DMS114 treated with DMSO at 0.1 percent for 48 hours (cell line): ENCODE measurements around the gene LRRK1.
A peak's percentile ranks its signal among the peaks of the same experiment; 100 is the strongest.

Source experiments
- DNase-seq: peaks from one replicate; lab custom pipeline; 2025; ENCODE audit not compliant: unreplicated experiment; lab: John Stamatoyannopoulos, UW

The LRRK1 gene

GRCh38 chr15:101001796-101002195 is 82.6 kb downstream of the LRRK1 start:
- no peak for DNase-seq

GRCh38 chr15:101003081-101003480 is 83.9 kb downstream of the LRRK1 start:
- no peak for DNase-seq

- DNase-seq: no peak
These were observed 84.5 kb downstream of the LRRK1 start for GRCh38 chr15:101003706-101004105.

- no peak for DNase-seq
These were observed 85.3 kb downstream of the LRRK1 start for GRCh38 chr15:101004500-101004899.

- DNase-seq: no peak
These were observed 86.0 kb downstream of the LRRK1 start for GRCh38 chr15:101004986-101005747.

GRCh38 chr15:101006931-101007691 is 88.0 kb downstream of the LRRK1 start:
- DNase-seq: peak; percentile 79

- DNase-seq: peak; percentile 36
These were observed 89.3 kb downstream of the LRRK1 start for GRCh38 chr15:101008158-101009139.

GRCh38 chr15:101009176-101009575 is 90.0 kb downstream of the LRRK1 start:
- DNase-seq: no peak

- DNase-seq: no peak
These were observed 91.6 kb downstream of the LRRK1 start for GRCh38 chr15:101010781-101011180.

- DNase-seq: no peak
These were observed 93.4 kb downstream of the LRRK1 start for GRCh38 chr15:101012326-101013200.

GRCh38 chr15:101013201-101013550 is 94.0 kb downstream of the LRRK1 start:
- DNase-seq: no peak

GRCh38 chr15:101013769-101014675 is 94.9 kb downstream of the LRRK1 start:
- DNase-seq: no peak

- DNase-seq: peak; percentile 50
These were observed 96.0 kb downstream of the LRRK1 start for GRCh38 chr15:101014921-101015841.

- DNase-seq: no peak
These were observed 97.4 kb downstream of the LRRK1 start for GRCh38 chr15:101016581-101016980.

- no peak for DNase-seq
These were observed 98.1 kb downstream of the LRRK1 start for GRCh38 chr15:101017093-101017754.

- no peak for DNase-seq
These were observed 98.9 kb downstream of the LRRK1 start for GRCh38 chr15:101018016-101018415.

GRCh38 chr15:101018450-101018849 is 99.3 kb downstream of the LRRK1 start:
- DNase-seq: no peak
